Naive thymus-derived CD4-positive, alpha-beta T cell (primary cell): ENCODE measurements around the gene SS18L1. TPM values are rescaled to one million over a fixed set of nuclear protein-coding genes. Genes with fewer than 3 reads are reported as not detected.

Experiments used
- ATAC-seq: fragments of 150-1000 bp; cut with Tn5 transposase; 2 replicates; pipeline ENCODE4 v1.10.0; 2021; ENCODE audit warnings: mild to moderate bottlenecking, moderate library complexity
- CTCF ChIA-PET: fragments of 350-600 bp; sonication (Branson Sonifier 250); formaldehyde crosslinking; loops from one replicate; lab custom pipeline; 2021; ENCODE audit warnings: antibody characterized with exemption; lab: Charles Lee
- POLR2A ChIA-PET: fragments of 350-600 bp; sonication (Branson Sonifier 250); formaldehyde crosslinking; loops from one replicate; lab custom pipeline; 2021; ENCODE audit warnings: antibody characterized with exemption, inconsistent platforms; lab: Charles Lee
- DNase-seq, 9 donors: peaks; one replicate each; pipeline versions ENCODE4 v3.0.0 to v3.0.0-alpha.2; 2020 to 2022; ENCODE audit warnings: mixed read lengths in 1 of 9
- H3K27ac ChIP-seq: one replicate; pipeline ENCODE4 v1.7.0; 2013; ENCODE audit warnings: mild to moderate bottlenecking, low read depth, low read length, moderate library complexity
- H3K27me3 ChIP-seq, 2 donors: one replicate each; pipeline ENCODE4 v1.7.0; 2013; ENCODE audit warnings: low read length in 2 of 2, mild to moderate bottlenecking in 2 of 2, moderate library complexity in 2 of 2; ENCODE audit not compliant: control insufficient read depth in 2 of 2, insufficient read depth in 2 of 2
- H3K36me3 ChIP-seq, 3 experiments: 1 replicate in 2 of 3; 2 replicates in 1 of 3; pipeline ENCODE4 v1.7.0; 2013; ENCODE audit warnings: low read length in 3 of 3, mild to moderate bottlenecking in 3 of 3, moderate library complexity in 1 of 3; ENCODE audit not compliant: insufficient read depth in 3 of 3, control insufficient read depth in 2 of 3
- H3K4me1 ChIP-seq, 2 donors: one replicate each; pipeline ENCODE4 v1.7.0; 2013; ENCODE audit warnings: low read length in 2 of 2, mild to moderate bottlenecking in 2 of 2, moderate library complexity in 1 of 2; ENCODE audit not compliant: control insufficient read depth in 2 of 2, insufficient read depth in 2 of 2
- H3K4me3 ChIP-seq: 2 replicates; pipeline ENCODE4 v1.7.0; 2013; ENCODE audit warnings: mild to moderate bottlenecking, low read length
- H3K9me3 ChIP-seq, 3 experiments: 1 replicate in 2 of 3; 2 replicates in 1 of 3; pipeline ENCODE4 v1.7.0; 2013; ENCODE audit warnings: low read length in 3 of 3; ENCODE audit not compliant: control insufficient read depth in 2 of 3
- H3K27ac Mint-ChIP-seq, 9 donors: one replicate each; pipeline ENCODE4 v1.8.0; 2020 to 2022; ENCODE audit warnings: mixed read lengths in 9 of 9, mild to moderate bottlenecking in 8 of 9, moderate library complexity in 5 of 9, inconsistent platforms in 2 of 9
- H3K27me3 Mint-ChIP-seq, 5 donors: one replicate each; pipeline ENCODE4 v1.8.0; 2021 to 2022; ENCODE audit warnings: mixed read lengths in 5 of 5, mild to moderate bottlenecking in 1 of 5
- H3K36me3 Mint-ChIP-seq, 5 donors: one replicate each; pipeline ENCODE4 v1.8.0; 2020 to 2022; ENCODE audit warnings: mixed read lengths in 5 of 5, mild to moderate bottlenecking in 3 of 5, inconsistent platforms in 1 of 5
- H3K4me1 Mint-ChIP-seq, 7 donors: one replicate each; pipeline ENCODE4 v1.8.0; 2020 to 2022; ENCODE audit warnings: mixed read lengths in 7 of 7, mild to moderate bottlenecking in 3 of 7, inconsistent platforms in 1 of 7
- H3K4me3 Mint-ChIP-seq, 10 donors: one replicate each; pipeline ENCODE4 v1.8.0; 2020 to 2022; ENCODE audit warnings: mild to moderate bottlenecking in 10 of 10, mixed read lengths in 10 of 10, moderate library complexity in 6 of 10, inconsistent platforms in 2 of 10
- H3K9me3 Mint-ChIP-seq, 11 donors: one replicate each; pipeline ENCODE4 v1.8.0; 2020 to 2022; ENCODE audit warnings: mixed read lengths in 11 of 11, mild to moderate bottlenecking in 4 of 11, inconsistent platforms in 1 of 11, moderate library complexity in 1 of 11
- intact Hi-C, 2 donors: fragments of 100-400 bp; cut with micrococcal nuclease; formaldehyde crosslinking; loops; one replicate each; pipeline ENCODE4 v1.15.1; 2023
- polyA plus RNA-seq, 2 donors: library from polyadenylated mRNA; unstranded; fragments of 300-500 nt; fragmentation: Illumina TruSeq; gene quantifications; one replicate each; pipeline ENCODE4 v1.2.3, GENCODE V29; 2021
- total RNA-seq, 6 experiments: library from RNA in 5 of 6; stranded (reverse) in 5 of 6; gene quantifications; 1 replicate in 5 of 6; 2 replicates in 1 of 6; pipeline ENCODE4 v1.2.3 and lab custom pipeline; 2021 to 2026

SS18L1 gene
- total and polyA plus RNA-seq, 7 experiments from 2014 or later = 0.47 to 26.7 (median 22.4) TPM

- no peak overlapping the region for H3K4me3 ChIP-seq
- Mint-ChIP-seq H3K4me1 (peaks cover 0 to 5% (median 3%) of the 10 kb centered on the region in 7 donors), H3K36me3 (no peaks in the 10 kb centered on the region), H3K27ac (no peak overlapping the region), H3K9me3 (no peaks in the 10 kb centered on the region), H3K27me3 (peaks cover 17 to 56% (median 28%) of the 10 kb centered on the region in 5 donors), H3K4me3 (no peak overlapping the region)
- ChIA-PET CTCF (no interaction called here), POLR2A (no interaction called here)
- H3K27ac ChIP-seq = no peak overlapping the region
- DNase-seq (no peak), ATAC-seq (no peak)
- no peaks in the 10 kb centered on the region for H3K36me3 ChIP-seq
- H3K27me3 ChIP-seq = peaks cover 0 to 27% of the 10 kb centered on the region in 2 donors
- H3K4me1 ChIP-seq = no peaks in the 10 kb centered on the region
- no peaks in the 10 kb centered on the region for H3K9me3 ChIP-seq
- intact Hi-C loops = no loop called here
These were observed 79.4 kb downstream of the SS18L1 start for GRCh38 chr20:62222972-62223371.

GRCh38 chr20:62223571-62223970, 80.0 kb downstream of the SS18L1 start:
- Histone ChIP-seq H3K36me3 (no peaks in the 10 kb centered on the region), H3K27ac (no peak overlapping the region), H3K4me3 (no peak overlapping the region), H3K27me3 (peaks cover 0 to 24% of the 10 kb centered on the region in 2 donors), H3K9me3 (no peaks in the 10 kb centered on the region), H3K4me1 (no peaks in the 10 kb centered on the region)
- ChIA-PET POLR2A (no interaction called here), CTCF (no interaction called here)
- DNase-seq (no peak), ATAC-seq (no peak)
- no peak overlapping the region for H3K4me3 Mint-ChIP-seq
- intact Hi-C loops = no loop called here
- no peaks in the 10 kb centered on the region for H3K36me3 Mint-ChIP-seq
- H3K27me3 Mint-ChIP-seq = peaks cover 17 to 56% (median 25%) of the 10 kb centered on the region in 5 donors
- no peaks in the 10 kb centered on the region for H3K9me3 Mint-ChIP-seq
- no peak overlapping the region for H3K27ac Mint-ChIP-seq
- peaks cover 0 to 5% (median 3%) of the 10 kb centered on the region in 7 donors for H3K4me1 Mint-ChIP-seq

GRCh38 chr20:62224113-62224855, 80.7 kb downstream of the SS18L1 start:
- H3K27ac Mint-ChIP-seq = no peak overlapping the region
- no peak for ATAC-seq
- H3K9me3 ChIP-seq = no peaks in the 10 kb centered on the region
- ChIA-PET POLR2A (no interaction called here), CTCF (no interaction called here)
- no peaks in the 10 kb centered on the region for H3K9me3 Mint-ChIP-seq
- DNase-seq = no peak
- H3K4me1 Mint-ChIP-seq = peaks cover 0 to 5% (median 3%) of the 10 kb centered on the region in 7 donors
- no peaks in the 10 kb centered on the region for H3K36me3 ChIP-seq
- H3K4me3 ChIP-seq = no peak overlapping the region
- H3K27ac ChIP-seq = no peak overlapping the region
- H3K27me3 ChIP-seq = peaks cover 0 to 21% of the 10 kb centered on the region in 2 donors
- H3K36me3 Mint-ChIP-seq = no peaks in the 10 kb centered on the region
- H3K27me3 Mint-ChIP-seq = peaks cover 17 to 50% (median 25%) of the 10 kb centered on the region in 5 donors
- intact Hi-C loops = no loop called here
- H3K4me3 Mint-ChIP-seq = no peak overlapping the region
- no peaks in the 10 kb centered on the region for H3K4me1 ChIP-seq

GRCh38 chr20:62225026-62225425, 81.5 kb downstream of the SS18L1 start:
- ChIA-PET POLR2A (no interaction called here), CTCF (no interaction called here)
- Histone ChIP-seq H3K9me3 (no peaks in the 10 kb centered on the region), H3K4me3 (no peak overlapping the region), H3K27me3 (peaks cover 0 to 21% of the 10 kb centered on the region in 2 donors), H3K27ac (no peak overlapping the region), H3K36me3 (no peaks in the 10 kb centered on the region), H3K4me1 (no peaks in the 10 kb centered on the region)
- no peaks in the 10 kb centered on the region for H3K9me3 Mint-ChIP-seq
- intact Hi-C loops = no loop called here
- H3K27ac Mint-ChIP-seq = no peak overlapping the region
- no peak for DNase-seq
- peaks cover 0 to 5% (median 3%) of the 10 kb centered on the region in 7 donors for H3K4me1 Mint-ChIP-seq
- H3K4me3 Mint-ChIP-seq = no peak overlapping the region
- H3K27me3 Mint-ChIP-seq = peaks cover 17 to 50% (median 25%) of the 10 kb centered on the region in 5 donors
- ATAC-seq = no peak
- no peaks in the 10 kb centered on the region for H3K36me3 Mint-ChIP-seq

- H3K4me1 Mint-ChIP-seq = peaks cover 0 to 2% (median 1%) of the 10 kb centered on the region in 7 donors
- no peak overlapping the region for H3K27ac Mint-ChIP-seq
- H3K9me3 Mint-ChIP-seq = no peaks in the 10 kb centered on the region
- Histone ChIP-seq H3K27ac (no peak overlapping the region), H3K9me3 (no peaks in the 10 kb centered on the region), H3K4me1 (no peaks in the 10 kb centered on the region), H3K4me3 (no peak overlapping the region), H3K36me3 (no peaks in the 10 kb centered on the region), H3K27me3 (peaks cover 0 to 14% of the 10 kb centered on the region in 2 donors)
- H3K36me3 Mint-ChIP-seq = no peaks in the 10 kb centered on the region
- DNase-seq = no peak
- H3K4me3 Mint-ChIP-seq = no peak overlapping the region
- CTCF ChIA-PET = no interaction called here
- ATAC-seq = no peak
- H3K27me3 Mint-ChIP-seq = peaks cover 11 to 47% (median 23%) of the 10 kb centered on the region in 5 donors
- intact Hi-C loops = no loop called here
- POLR2A ChIA-PET = no interaction called here
These were observed 82.5 kb downstream of the SS18L1 start for GRCh38 chr20:62225820-62226635.

GRCh38 chr20:62226707-62227590, 83.4 kb downstream of the SS18L1 start:
- ChIA-PET POLR2A (no interaction called here), CTCF (no interaction called here)
- Histone ChIP-seq H3K4me1 (no peaks in the 10 kb centered on the region), H3K27me3 (peaks cover 0 to 7% of the 10 kb centered on the region in 2 donors), H3K36me3 (no peaks in the 10 kb centered on the region), H3K27ac (no peak overlapping the region), H3K4me3 (no peak overlapping the region), H3K9me3 (no peaks in the 10 kb centered on the region)
- H3K27me3 Mint-ChIP-seq = peaks cover 4 to 40% (median 20%) of the 10 kb centered on the region in 5 donors
- no peaks in the 10 kb centered on the region for H3K9me3 Mint-ChIP-seq
- H3K4me1 Mint-ChIP-seq = no peaks in the 10 kb centered on the region
- ATAC-seq = no peak
- DNase-seq = no peak
- H3K36me3 Mint-ChIP-seq = no peaks in the 10 kb centered on the region
- intact Hi-C loops = no loop called here
- H3K27ac Mint-ChIP-seq = no peak overlapping the region
- no peak overlapping the region for H3K4me3 Mint-ChIP-seq
